GM18951 (cell line): ENCODE measurements around the gene INTS2.

Experiments used
- POLR2A ChIP-seq: IDR thresholded peaks from 4 replicates; pipeline ENCODE4 v1.6.1; 2011; ENCODE audit warnings: mild to moderate bottlenecking; ENCODE audit not compliant: insufficient read length, insufficient read depth; ENCODE audit errors: extremely low read depth
- in situ Hi-C: fragments of 300-500 bp; cut with MboI; formaldehyde crosslinking; loops from one replicate; pipeline ENCODE4 v1.12.0; 2022; ENCODE audit warnings: low sequenced_read_pairs, mixed read lengths, inconsistent platforms; ENCODE audit not compliant: unreplicated experiment

Gene INTS2

GRCh38 chr17:61856035-61856434 is 71.7 kb downstream of the INTS2 start:
- TF ChIP-seq POLR2A: no peak
- in situ Hi-C loops: no loop called here

GRCh38 chr17:61852857-61853256 is 74.9 kb downstream of the INTS2 start:
- no peak for TF ChIP-seq POLR2A
- in situ Hi-C loops: no loop called here

- in situ Hi-C loops: loop anchor here (25.0 kb wide), 1 partner anchor 437 kb away; no protein-coding TSS in a partner anchor
- no peak for TF ChIP-seq POLR2A
These were observed 78.1 kb downstream of the INTS2 start for GRCh38 chr17:61849674-61850073.

- no peak for TF ChIP-seq POLR2A
- in situ Hi-C loops: loop anchor here (25.0 kb wide), 1 partner anchor 437 kb away; no protein-coding TSS in a partner anchor
These were observed 78.9 kb downstream of the INTS2 start for GRCh38 chr17:61848896-61849295.

- in situ Hi-C loops: loop anchor here (25.0 kb wide), 1 partner anchor 436 kb away; no protein-coding TSS in a partner anchor
- no peak for TF ChIP-seq POLR2A
These were observed 79.5 kb downstream of the INTS2 start for GRCh38 chr17:61848247-61848646.

GRCh38 chr17:61847659-61848058 is 80.1 kb downstream of the INTS2 start:
- in situ Hi-C loops: loop anchor here (25.0 kb wide), 1 partner anchor 435 kb away; no protein-coding TSS in a partner anchor

GRCh38 chr17:61846761-61847375 is 80.9 kb downstream of the INTS2 start:
- in situ Hi-C loops: loop anchor here (25.0 kb wide), 1 partner anchor 435 kb away; no protein-coding TSS in a partner anchor
- TF ChIP-seq POLR2A: no peak

More at GRCh38 chr17:61847659-61848058, 80.1 kb downstream of the INTS2 start:
- TF ChIP-seq POLR2A: no peak

- no peak for TF ChIP-seq POLR2A
These were observed 81.7 kb downstream of the INTS2 start for GRCh38 chr17:61846088-61846487.

GRCh38 chr17:61843435-61843834 is 84.3 kb downstream of the INTS2 start:
- in situ Hi-C loops: loop anchor here (25.0 kb wide), 1 partner anchor 431 kb away; no protein-coding TSS in a partner anchor
- no peak for TF ChIP-seq POLR2A

More at GRCh38 chr17:61846088-61846487, 81.7 kb downstream of the INTS2 start:
- in situ Hi-C loops: loop anchor here (25.0 kb wide), 1 partner anchor 434 kb away; no protein-coding TSS in a partner anchor

- no peak for TF ChIP-seq POLR2A
- in situ Hi-C loops: loop anchor here (25.0 kb wide), 1 partner anchor 431 kb away; no protein-coding TSS in a partner anchor
These were observed 84.9 kb downstream of the INTS2 start for GRCh38 chr17:61842899-61843298.

- in situ Hi-C loops: loop anchor here (5.0 to 25.0 kb wide), 2 partner anchors 202 to 427 kb away; no protein-coding TSS in a partner anchor
These were observed 88.4 kb downstream of the INTS2 start for GRCh38 chr17:61839300-61839786.

GRCh38 chr17:61837175-61838051 is 90.4 kb downstream of the INTS2 start:
- in situ Hi-C loops: loop anchor here (5.0 to 25.0 kb wide), 2 partner anchors 200 to 425 kb away; no protein-coding TSS in a partner anchor

More at GRCh38 chr17:61839300-61839786, 88.4 kb downstream of the INTS2 start:
- TF ChIP-seq POLR2A: no peak

More at GRCh38 chr17:61837175-61838051, 90.4 kb downstream of the INTS2 start:
- TF ChIP-seq POLR2A: no peak
